Femur (tissue), 1 donor: ENCODE measurements around the gene F13A1.
"Not testable (repeated sequence)": the region's sequence is repeated elsewhere in the genome, so short reads cannot be mapped to it uniquely, and the experiment has no call there.

Source experiments
- DNase-seq: peaks from one replicate; pipeline ENCODE4 v3.0.0-alpha.2; 2017

Gene F13A1

GRCh38 chr6:6317825-6318733, 2.4 kb downstream of the F13A1 start:
- DNase-seq: no peak

GRCh38 chr6:6317386-6317785, 3.1 kb downstream of the F13A1 start:
- no peak for DNase-seq

DNA sequence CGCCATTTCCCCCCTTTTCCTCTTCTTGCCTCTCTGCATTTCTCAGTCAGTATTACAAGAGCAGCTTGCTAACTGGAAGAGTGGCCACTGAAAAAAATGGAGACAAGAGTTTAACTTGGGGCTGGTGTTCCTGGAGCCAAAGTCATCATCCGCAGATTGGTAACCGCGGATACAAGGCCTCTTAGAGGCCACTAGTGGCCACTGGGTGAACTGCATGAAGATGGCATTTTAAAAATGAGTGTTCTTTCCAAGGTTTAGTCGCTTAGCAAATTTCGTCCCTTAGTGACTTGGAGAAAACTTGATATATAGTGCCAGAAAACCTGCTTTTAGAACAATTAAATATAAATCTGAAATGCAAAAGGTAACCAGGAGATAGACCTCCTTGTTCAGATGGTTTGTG, 4.8 kb downstream of the F13A1 start:
- DNase-seq: peak; percentile 50

- no peak for DNase-seq
These were observed 5.9 kb downstream of the F13A1 start for GRCh38 chr6:6314596-6314995.

- DNase-seq: no peak
These were observed 7.5 kb downstream of the F13A1 start for GRCh38 chr6:6312901-6313441.

DNA sequence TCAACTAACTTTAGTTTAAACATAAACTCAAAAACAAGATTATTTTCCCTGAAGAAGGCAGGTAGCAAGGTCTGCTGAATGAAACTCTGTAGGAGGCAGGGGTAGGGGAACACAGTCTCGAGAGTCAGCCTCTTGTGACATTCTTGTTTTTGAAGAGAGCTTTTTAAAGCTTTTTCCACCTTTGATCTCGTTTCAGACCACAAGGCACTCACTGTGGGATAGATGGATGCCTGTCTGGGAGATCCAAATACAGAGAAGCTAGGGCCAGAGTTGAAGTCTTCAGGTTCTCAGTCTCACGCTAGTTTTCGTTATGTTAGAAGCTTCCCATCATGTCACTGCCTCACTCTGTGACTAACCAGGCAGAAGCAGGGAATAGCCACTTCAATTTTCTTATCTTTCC, 14.9 kb downstream of the F13A1 start:
- DNase-seq: no peak

DNA sequence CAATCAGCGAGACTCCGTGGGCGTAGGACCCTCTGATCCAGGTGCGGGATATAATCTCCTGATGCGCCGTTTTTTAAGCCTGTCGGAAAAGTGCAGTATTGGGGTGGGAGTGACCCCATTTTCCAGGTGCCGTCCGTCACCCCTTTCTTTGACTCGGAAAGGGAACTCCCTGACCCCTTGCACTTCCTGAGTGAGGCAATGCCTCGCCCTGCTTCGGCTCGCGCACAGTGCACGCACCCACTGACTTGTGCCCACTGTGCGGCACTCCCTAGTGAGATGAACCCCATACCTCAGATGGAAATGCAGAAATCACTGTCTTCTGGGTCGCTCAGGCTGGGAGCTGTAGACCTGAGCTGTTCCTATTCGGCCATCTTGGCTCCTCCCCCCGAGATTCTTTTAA, 20.1 kb downstream of the F13A1 start:
- not testable (repeated sequence) for DNase-seq

DNA sequence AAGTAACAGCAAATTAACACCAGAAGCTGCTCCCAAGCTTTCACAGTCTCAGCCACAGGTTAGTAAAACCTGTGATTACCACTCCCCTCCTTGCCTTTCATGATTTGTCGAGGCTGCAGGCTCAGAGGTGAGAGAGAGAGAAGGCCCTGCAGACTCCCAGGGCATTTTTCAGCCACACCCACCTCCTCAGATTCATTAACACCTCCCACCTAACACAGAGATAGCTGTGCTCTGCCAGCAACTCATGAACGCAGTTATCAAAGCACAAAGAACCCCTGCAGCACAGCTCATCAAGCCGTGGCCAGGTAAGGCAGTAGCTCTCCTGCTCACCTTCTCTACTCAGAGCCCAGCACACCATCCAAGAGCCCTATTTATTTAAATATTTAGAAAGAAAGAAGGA, 27.1 kb downstream of the F13A1 start:
- DNase-seq: no peak

DNA sequence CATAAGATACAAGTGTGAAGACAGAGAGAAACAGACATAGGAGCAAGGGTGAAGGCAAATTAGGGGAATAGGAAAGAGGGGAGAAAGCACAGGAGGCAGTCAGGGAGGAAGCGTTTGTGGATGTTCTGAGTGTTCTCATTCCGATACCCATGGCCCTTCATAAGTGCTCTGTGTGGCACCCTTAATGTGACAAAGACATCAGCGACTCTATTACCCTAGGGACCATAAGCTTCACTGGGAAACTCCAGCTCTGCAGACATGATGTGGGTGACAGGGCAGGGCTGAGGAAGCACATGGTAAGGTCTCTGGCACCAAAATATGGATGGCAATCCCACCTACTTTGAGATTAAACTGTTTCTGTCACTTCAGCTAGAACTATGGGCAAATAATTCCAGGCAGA, 33.0 kb downstream of the F13A1 start:
- DNase-seq: no peak

DNA sequence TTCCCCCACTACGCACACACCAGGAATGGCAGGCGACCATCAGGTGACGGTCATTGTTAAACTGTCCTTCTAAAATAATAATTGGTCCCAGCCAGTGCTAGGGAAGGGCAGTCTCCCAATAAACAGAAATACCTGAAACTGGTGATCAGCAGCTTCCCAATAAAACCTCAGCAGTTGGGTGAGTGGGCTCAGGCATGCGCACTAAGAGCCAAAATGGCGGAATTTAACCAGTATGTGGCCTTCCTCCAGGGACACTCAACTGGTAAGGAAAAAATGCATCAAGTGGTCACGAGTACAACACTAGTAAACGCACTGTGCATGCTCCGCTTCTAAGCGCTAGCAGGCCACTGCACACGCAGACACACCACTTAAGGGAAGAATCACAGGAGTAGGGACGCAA, 34.8 kb downstream of the F13A1 start:
- DNase-seq: no peak

DNA sequence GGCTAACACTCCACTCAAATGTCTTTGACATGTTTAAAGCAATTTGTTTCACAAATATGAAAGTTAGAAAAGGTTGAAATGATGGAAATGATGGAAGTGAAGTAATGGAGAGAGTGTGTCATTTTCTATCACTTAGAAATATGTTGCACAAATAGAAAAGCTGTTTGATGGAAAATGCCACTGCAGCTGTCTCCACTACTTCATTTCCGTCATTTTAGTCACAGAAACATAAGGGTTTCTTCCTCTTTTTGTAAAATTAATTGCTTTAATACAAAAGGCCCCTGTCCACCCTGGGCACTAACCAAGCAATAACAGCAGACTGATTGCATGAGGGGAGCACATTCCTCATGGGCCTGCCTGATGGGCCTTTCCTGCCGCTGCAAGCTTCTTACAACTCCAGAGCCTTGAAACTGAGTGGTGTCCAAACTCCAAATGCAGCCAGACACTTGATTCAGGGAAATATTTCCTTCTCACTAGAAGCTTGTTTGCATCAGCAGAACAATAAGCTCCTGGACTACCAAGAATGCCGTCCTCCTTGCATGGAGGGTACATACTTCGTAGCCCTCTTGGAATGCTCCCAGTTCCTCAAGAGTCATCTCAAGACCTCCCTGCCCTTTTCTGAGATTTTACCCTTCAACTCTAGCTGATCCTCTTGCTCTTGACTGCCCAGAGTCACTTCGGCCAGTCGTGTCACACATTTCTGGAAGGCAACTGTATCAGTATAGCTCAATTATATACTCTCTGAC, 36.1 kb downstream of the F13A1 start:
- DNase-seq: no peak

DNA sequence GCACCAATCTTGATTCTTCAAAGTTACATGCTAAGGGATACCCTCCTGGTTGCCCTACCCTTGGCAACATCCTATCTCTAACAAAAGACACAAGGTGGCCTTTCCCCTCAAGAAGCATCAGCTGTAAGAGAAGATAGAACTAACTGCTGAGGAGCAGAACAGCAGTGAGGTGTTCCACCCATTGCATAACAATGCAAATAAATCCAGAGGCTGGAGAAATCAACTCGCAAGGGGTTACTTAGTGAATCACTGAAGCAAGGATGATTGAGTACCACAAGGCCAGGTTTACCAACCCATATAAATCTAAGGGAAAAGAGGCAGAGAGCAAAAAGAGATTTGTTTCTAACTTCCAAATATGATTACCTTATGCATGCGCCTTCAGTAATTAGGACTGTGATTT, 36.7 kb downstream of the F13A1 start:
- no peak for DNase-seq

GRCh38 chr6:6282716-6283115, 37.7 kb downstream of the F13A1 start:
- no peak for DNase-seq

DNA sequence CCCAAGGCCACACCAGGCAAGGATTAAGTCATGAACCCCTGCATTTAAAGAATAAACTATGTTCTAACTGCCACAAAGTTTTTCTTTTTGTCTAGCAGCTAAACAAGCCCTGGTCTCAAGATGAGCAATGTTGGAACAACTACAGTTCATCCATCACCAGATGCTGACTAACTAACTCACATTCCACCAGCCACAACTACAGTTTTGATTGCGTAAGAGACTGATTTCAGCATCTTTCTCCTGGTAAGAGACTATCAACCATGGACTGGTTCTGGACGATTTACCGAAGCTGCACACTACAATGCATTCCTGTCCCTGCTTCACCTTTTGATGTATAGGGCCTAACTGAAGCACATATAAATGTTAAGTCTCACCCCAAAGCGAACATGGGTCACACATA, 43.0 kb downstream of the F13A1 start:
- DNase-seq: no peak

GRCh38 chr6:6270948-6271535, 49.4 kb downstream of the F13A1 start:
- DNase-seq: no peak

GRCh38 chr6:6260196-6260722, 60.2 kb downstream of the F13A1 start:
- DNase-seq: no peak

GRCh38 chr6:6256886-6257285, 63.6 kb downstream of the F13A1 start:
- no peak for DNase-seq

GRCh38 chr6:6256259-6256658, 64.2 kb downstream of the F13A1 start:
- no peak for DNase-seq

DNA sequence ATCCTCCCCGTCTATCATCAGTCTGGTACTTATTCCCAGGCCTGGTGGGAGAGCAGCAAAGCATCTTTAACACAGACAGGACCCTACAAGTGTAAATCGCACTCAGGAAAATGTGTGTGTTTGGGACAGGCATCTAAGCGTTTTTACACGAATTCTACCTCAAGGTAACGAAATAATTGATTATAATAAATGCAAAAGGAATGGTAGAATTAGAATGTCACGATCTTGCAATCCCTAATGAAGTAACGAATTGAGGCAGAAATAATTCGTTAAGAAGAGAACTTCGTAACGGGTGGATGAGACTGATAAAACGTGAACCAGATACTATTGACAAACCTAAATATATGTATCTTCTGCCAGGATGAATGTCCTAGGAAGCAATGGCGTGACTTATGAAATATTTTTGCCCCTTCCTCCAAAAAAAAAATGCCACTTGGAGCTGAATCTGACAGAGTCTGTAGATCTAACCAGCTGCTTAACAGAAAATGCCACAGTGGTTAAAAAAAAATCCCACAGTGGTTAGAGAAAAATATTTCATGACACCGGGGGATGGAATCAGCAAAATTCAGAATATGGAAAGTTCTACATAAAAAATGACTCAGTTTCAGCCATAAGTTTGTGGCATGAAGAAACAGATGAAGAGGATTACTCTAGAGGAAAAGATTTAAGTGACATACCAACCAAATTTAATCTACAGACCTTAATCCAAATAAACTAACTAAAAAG, 68.7 kb downstream of the F13A1 start:
- no peak for DNase-seq

DNA sequence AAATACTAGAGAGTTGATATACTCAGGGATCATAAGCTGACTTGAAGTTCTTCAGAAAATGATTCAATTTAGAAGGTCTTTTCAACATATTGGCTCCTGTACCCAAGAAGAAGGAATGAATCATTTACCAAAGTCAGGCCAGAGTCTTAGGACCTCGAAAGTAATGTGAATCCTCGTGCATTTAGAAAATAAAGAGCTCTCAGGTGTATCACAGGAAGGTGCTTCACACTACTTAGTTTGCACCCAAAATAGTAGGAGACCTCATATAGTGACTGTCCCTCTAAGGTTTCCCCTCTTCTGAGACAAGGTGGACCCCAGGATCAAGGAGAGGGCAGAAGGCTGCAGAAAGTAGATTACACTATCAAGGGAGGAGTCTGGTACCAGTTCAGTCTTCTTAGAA, 71.8 kb downstream of the F13A1 start:
- no peak for DNase-seq

DNA sequence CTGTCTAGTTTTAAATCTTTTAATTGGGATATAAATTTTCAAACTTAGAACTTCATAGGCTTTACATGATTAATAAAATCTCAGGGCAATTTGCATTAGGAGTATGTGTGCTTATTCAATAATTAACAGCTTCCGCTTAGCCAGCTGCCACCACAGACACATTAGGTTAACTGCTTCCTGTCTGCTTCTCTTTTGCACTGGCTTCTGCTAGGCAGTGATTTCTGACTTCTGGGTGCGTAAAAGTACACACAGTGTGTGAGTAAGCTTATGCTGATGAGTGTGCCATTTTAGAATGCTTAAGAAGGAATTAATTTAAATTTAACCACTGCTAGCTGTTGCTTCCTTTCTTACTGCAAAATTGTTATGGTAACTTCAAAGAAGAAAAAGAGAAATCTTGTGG, 73.9 kb downstream of the F13A1 start:
- no peak for DNase-seq

- no peak for DNase-seq
These were observed 75.8 kb downstream of the F13A1 start for GRCh38 chr6:6244624-6245023.

GRCh38 chr6:6243846-6244245, 76.6 kb downstream of the F13A1 start:
- DNase-seq: no peak
